Brain microvascular endothelial cell (primary cell): ENCODE measurements around the gene CAMK4.

ENCODE experiments used
- DNase-seq: peaks from one replicate; pipeline ENCODE4 v3.0.0-alpha.2; 2020
- H3K27ac ChIP-seq: fragments of 250-450 bp; sonication (Bioruptor Pico); 2 replicates; pipeline ENCODE4 v1.5.1; 2020; ENCODE audit warnings: mild to moderate bottlenecking, moderate library complexity
- H3K27me3 ChIP-seq: fragments of 250-450 bp; sonication (Bioruptor Pico); replicated peaks from 2 replicates; pipeline ENCODE4 v1.5.1; 2020; ENCODE audit warnings: mild to moderate bottlenecking
- H3K36me3 ChIP-seq: fragments of 250-450 bp; sonication (Bioruptor Pico); replicated peaks from 2 replicates; pipeline ENCODE4 v1.5.1; 2020; ENCODE audit warnings: mild to moderate bottlenecking
- H3K4me3 ChIP-seq: 2 replicates; pipeline ENCODE4 v1.5.1; 2011; ENCODE audit warnings: low read depth, mild to moderate bottlenecking, control low read depth, low read length, moderate library complexity
- CTCF ChIP-seq: IDR thresholded peaks from 2 replicates; pipeline ENCODE4 v1.5.1; 2011; ENCODE audit warnings: low read depth, mild to moderate bottlenecking, moderate library complexity, low read length, control low read depth, inconsistent platforms; ENCODE audit errors: missing control alignments
- in situ Hi-C: cut with HindIII; loops from 2 replicates; pipeline ENCODE4 v1.10.0; 2017; ENCODE audit warnings: low sequenced_read_pairs, low pct_ligation_motif_present

CAMK4 gene

GRCh38 chr5:111367115-111367514, 142.9 kb downstream of the CAMK4 start:
- H3K4me3 ChIP-seq: no peak overlapping the region
- no peak for TF ChIP-seq CTCF
- no peak overlapping the region for H3K27ac ChIP-seq
- H3K36me3 ChIP-seq: no peaks in the 10 kb centered on the region
- H3K27me3 ChIP-seq: no peaks in the 10 kb centered on the region
- in situ Hi-C loops: no loop called here
- no peak for DNase-seq

GRCh38 chr5:111372799-111373198, 148.6 kb downstream of the CAMK4 start:
- DNase-seq: no peak
- Histone ChIP-seq H3K4me3 (no peak overlapping the region), H3K36me3 (no peaks in the 10 kb centered on the region), H3K27me3 (no peaks in the 10 kb centered on the region), H3K27ac (no peak overlapping the region)
- TF ChIP-seq CTCF: no peak
- in situ Hi-C loops: no loop called here

GRCh38 chr5:111374380-111374779, 150.2 kb downstream of the CAMK4 start:
- Histone ChIP-seq H3K27me3 (no peaks in the 10 kb centered on the region), H3K36me3 (no peaks in the 10 kb centered on the region), H3K4me3 (no peak overlapping the region), H3K27ac (no peak overlapping the region)
- TF ChIP-seq CTCF: no peak
- in situ Hi-C loops: no loop called here
- no peak for DNase-seq

GRCh38 chr5:111375645-111376044, 151.5 kb downstream of the CAMK4 start:
- TF ChIP-seq CTCF: no peak
- in situ Hi-C loops: no loop called here
- no peaks in the 10 kb centered on the region for H3K27me3 ChIP-seq
- no peak for DNase-seq
- no peak overlapping the region for H3K4me3 ChIP-seq
- H3K36me3 ChIP-seq: no peaks in the 10 kb centered on the region
- H3K27ac ChIP-seq: no peak overlapping the region

GRCh38 chr5:111377306-111377705, 153.1 kb downstream of the CAMK4 start:
- H3K27me3 ChIP-seq: no peaks in the 10 kb centered on the region
- H3K36me3 ChIP-seq: no peaks in the 10 kb centered on the region
- DNase-seq: no peak
- H3K27ac ChIP-seq: no peak overlapping the region
- TF ChIP-seq CTCF: no peak
- no peak overlapping the region for H3K4me3 ChIP-seq
- in situ Hi-C loops: no loop called here

GRCh38 chr5:111379391-111379816, 155.2 kb downstream of the CAMK4 start:
- Histone ChIP-seq H3K27me3 (no peaks in the 10 kb centered on the region), H3K36me3 (no peaks in the 10 kb centered on the region), H3K27ac (no peak overlapping the region), H3K4me3 (no peak overlapping the region)
- in situ Hi-C loops: no loop called here
- no peak for DNase-seq
- TF ChIP-seq CTCF: no peak
